ENCODE results near the gene DCDC2C. TPM values are rescaled to one million over a fixed set of nuclear protein-coding genes. Genes with fewer than 3 reads are reported as not detected.

DCDC2C gene
- total RNA-seq, 1 experiment from 2014 or later, result 0.43 TPM

DNA sequence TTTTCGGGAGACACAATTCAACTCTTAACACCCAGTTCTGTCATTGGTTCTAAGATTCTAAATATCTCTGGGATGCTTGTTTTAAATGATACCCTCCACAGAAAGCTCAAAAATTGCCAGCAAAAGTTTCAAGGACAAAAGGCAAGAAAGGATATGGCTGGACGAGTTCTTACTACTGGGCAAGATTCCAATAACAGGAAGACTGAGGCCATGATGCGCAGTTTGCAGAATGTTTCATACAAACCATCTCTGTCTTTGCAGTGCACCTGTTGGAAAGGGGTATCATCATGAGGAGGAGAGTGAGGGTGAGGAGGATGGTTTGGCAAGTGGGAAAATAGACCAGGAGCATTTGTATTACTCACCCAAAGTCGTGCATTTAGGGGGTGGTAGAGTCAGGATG lies 172.8 kb downstream of the DCDC2C start:
- no peaks in the 10 kb centered on the region for H3K9me3 ChIP-seq (ENCODE audit: low read depth, low read length, poor library complexity, severe bottlenecking)
- TF ChIP-seq CTCF (conservative IDR thresholded peaks at IDR 0.05; ENCODE audit: low read depth, low read length), result no peak
- H3K27me3 ChIP-seq (replicated peaks; ENCODE audit: insufficient read depth, low read depth, low read length, poor library complexity), result no peaks in the 10 kb centered on the region
- H3K4me1 ChIP-seq (ENCODE audit: insufficient read depth, low read length, poor library complexity, severe bottlenecking), result no peaks in the 10 kb centered on the region
- no peak overlapping the region for H3K4me3 ChIP-seq (ENCODE audit: low read depth, low read length, poor library complexity, severe bottlenecking)
- POLR2A ChIA-PET (ENCODE audit: low non-redundant PET), result no interaction called here
- intact Hi-C loops (cut with micrococcal nuclease; ENCODE audit: unreplicated experiment), result no loop called here
- no peak for DNase-seq (ENCODE audit: low spot score)
- CTCF ChIA-PET, result no interaction called here
- no peaks in the 10 kb centered on the region for H3K36me3 ChIP-seq (ENCODE audit: insufficient read depth, low read length, poor library complexity, severe bottlenecking)
- H3K27ac ChIP-seq (ENCODE audit: low read depth, low read length, poor library complexity, severe bottlenecking), result no peak overlapping the region
- BruUV-seq (replicated peaks), result no TSS peak

- no peak overlapping the region for H3K4me3 ChIP-seq (ENCODE audit: low read depth, low read length, poor library complexity, severe bottlenecking)
- no TSS peak for BruUV-seq (replicated peaks)
- TF ChIP-seq EZH2 (IDR thresholded peaks at IDR 0.05; ENCODE audit: borderline replicate concordance, low read depth, low read length, poor library complexity, severe bottlenecking), result no peak
- DNase-seq (ENCODE audit: low spot score), result no peak
- H3K4me1 ChIP-seq (ENCODE audit: insufficient read depth, low read length, poor library complexity, severe bottlenecking), result no peaks in the 10 kb centered on the region
- ChIA-PET POLR2A (ENCODE audit: low non-redundant PET) (no interaction called here), CTCF (no interaction called here)
- H3K9me3 ChIP-seq (ENCODE audit: low read depth, low read length, poor library complexity, severe bottlenecking), result no peaks in the 10 kb centered on the region
- no peaks in the 10 kb centered on the region for H3K27me3 ChIP-seq (replicated peaks; ENCODE audit: insufficient read depth, low read depth, low read length, poor library complexity)
- intact Hi-C loops (cut with micrococcal nuclease; ENCODE audit: unreplicated experiment), result no loop called here
- H3K27ac ChIP-seq (ENCODE audit: low read depth, low read length, poor library complexity, severe bottlenecking), result no peak overlapping the region
- no peaks in the 10 kb centered on the region for H3K36me3 ChIP-seq (ENCODE audit: insufficient read depth, low read length, poor library complexity, severe bottlenecking)
Observed at GRCh38 chr2:3876685-3877084, 173.3 kb downstream of the DCDC2C start.

DNA sequence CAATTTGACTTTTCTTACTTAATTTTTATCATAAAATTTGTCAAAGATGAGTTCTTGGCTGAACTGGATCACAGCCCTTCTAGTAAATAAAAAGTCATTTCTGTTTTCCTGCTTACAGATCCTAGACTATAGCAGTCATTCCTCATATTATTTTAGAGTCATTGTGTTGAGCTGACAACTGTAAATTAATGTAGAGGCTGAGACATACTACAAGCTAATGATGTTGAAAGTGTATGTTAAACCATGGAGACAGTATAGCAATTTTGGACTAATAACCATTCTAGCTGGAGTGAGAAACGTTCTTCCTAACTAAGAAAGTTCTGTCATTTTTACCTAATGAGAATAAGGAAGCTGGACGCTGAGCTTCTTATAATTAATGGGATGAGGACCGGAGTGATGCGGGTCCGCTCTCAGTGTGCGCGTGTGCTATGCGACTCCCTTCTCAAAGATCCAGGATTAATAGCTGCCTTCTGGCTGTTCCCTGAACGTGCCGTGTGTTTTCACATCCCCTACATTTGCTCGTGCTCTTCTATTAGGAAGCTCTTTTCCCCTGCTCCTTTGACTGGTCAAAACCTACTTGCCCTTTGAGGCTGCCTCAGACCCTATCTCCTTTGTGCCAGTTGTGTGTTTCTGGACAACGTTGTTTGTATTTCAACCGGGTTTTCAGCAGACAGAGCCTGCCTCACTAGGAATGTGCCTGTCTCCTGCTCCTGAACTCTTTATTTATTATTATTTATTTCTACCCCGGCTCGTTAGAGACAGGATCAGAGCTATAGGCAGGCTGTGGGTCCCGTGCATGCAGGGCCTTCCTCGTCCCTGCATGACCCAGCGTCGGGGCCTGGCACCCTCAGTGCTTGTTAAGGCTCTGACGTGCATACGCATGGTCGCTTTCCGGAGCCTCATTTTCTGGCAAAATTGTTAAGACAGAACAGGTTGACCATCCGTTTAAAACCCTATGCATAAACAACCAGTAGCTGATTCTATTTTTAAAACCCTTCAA lies 182.6 kb downstream of the DCDC2C start:
- Histone ChIP-seq H3K9me3 (ENCODE audit: low read depth, low read length, poor library complexity, severe bottlenecking) (no peaks in the 10 kb centered on the region), H3K27me3 (replicated peaks; ENCODE audit: insufficient read depth, low read depth, low read length, poor library complexity) (no peaks in the 10 kb centered on the region), H3K4me1 (ENCODE audit: insufficient read depth, low read length, poor library complexity, severe bottlenecking) (no peaks in the 10 kb centered on the region), H3K36me3 (ENCODE audit: insufficient read depth, low read length, poor library complexity, severe bottlenecking) (no peaks in the 10 kb centered on the region), H3K27ac (ENCODE audit: low read depth, low read length, poor library complexity, severe bottlenecking) (no peak overlapping the region), H3K4me3 (ENCODE audit: low read depth, low read length, poor library complexity, severe bottlenecking) (no peak overlapping the region)
- CTCF ChIA-PET, result no interaction called here
- POLR2A ChIA-PET (ENCODE audit: low non-redundant PET), result no interaction called here
- no peak for DNase-seq (ENCODE audit: low spot score)
- no TSS peak for BruUV-seq (replicated peaks)
- intact Hi-C loops (cut with micrococcal nuclease; ENCODE audit: unreplicated experiment), result no loop called here
- no peak for TF ChIP-seq EZH2 (IDR thresholded peaks at IDR 0.05; ENCODE audit: borderline replicate concordance, low read depth, low read length, poor library complexity, severe bottlenecking)
- no peak for TF ChIP-seq CTCF (conservative IDR thresholded peaks at IDR 0.05; ENCODE audit: low read depth, low read length)

DNA sequence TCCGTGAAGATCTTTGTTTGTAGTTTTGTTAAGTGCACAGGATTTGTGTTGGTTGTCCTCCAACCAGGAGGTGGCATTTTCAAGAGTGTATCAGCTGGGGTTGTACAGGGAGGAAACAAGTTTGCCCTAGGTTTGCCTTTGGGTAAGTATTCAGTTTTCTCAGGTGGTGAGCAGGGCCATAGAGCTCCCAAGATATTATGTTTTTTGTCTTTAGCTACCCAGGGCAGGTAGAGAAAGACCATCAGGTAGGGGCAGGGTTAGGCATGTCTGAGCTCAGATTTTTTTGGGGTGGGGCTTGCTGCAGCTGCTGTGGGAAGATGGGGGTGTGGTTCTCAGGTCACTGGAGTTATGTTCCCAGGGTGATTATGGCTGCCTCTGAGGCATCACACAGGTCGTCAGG lies 191.6 kb downstream of the DCDC2C start:
- BruUV-seq (replicated peaks), result no TSS peak
- Histone ChIP-seq H3K9me3 (ENCODE audit: low read depth, low read length, poor library complexity, severe bottlenecking) (no peaks in the 10 kb centered on the region), H3K27ac (ENCODE audit: low read depth, low read length, poor library complexity, severe bottlenecking) (no peak overlapping the region), H3K4me3 (ENCODE audit: low read depth, low read length, poor library complexity, severe bottlenecking) (no peak overlapping the region), H3K4me1 (ENCODE audit: insufficient read depth, low read length, poor library complexity, severe bottlenecking) (peaks cover 14% of the 10 kb centered on the region), H3K27me3 (replicated peaks; ENCODE audit: insufficient read depth, low read depth, low read length, poor library complexity) (no peaks in the 10 kb centered on the region), H3K36me3 (ENCODE audit: insufficient read depth, low read length, poor library complexity, severe bottlenecking) (no peaks in the 10 kb centered on the region)
- no peak for TF ChIP-seq EZH2 (IDR thresholded peaks at IDR 0.05; ENCODE audit: borderline replicate concordance, low read depth, low read length, poor library complexity, severe bottlenecking)
- intact Hi-C loops (cut with micrococcal nuclease; ENCODE audit: unreplicated experiment), result no loop called here
- DNase-seq (ENCODE audit: low spot score), result no peak
- POLR2A ChIA-PET (ENCODE audit: low non-redundant PET), result no interaction called here
- CTCF ChIA-PET, result no interaction called here

Other genes with a start within 250 kb of the DCDC2C start
- 52.4 and 68.3 TPM in 2 replicates for gene ADI1, start 184.0 kb upstream of the DCDC2C start, total RNA-seq (2021)
- gene RNASEH1, start 145.2 kb upstream of the DCDC2C start, total RNA-seq (2021), result 45.3 and 48.3 TPM in 2 replicates
- gene RPS7, start 128.3 kb upstream of the DCDC2C start, total RNA-seq (2021), result 1,383 and 1,475 TPM in 2 replicates
- 0.63 and 0.77 TPM in 2 replicates for gene COLEC11, start 108.5 kb upstream of the DCDC2C start, total RNA-seq (2021)
- not detected in 2 replicates for gene ALLC, start 45.4 kb upstream of the DCDC2C start, total RNA-seq (2021)

All from A673 (cell line).